WTC11 (cell line): ENCODE measurements around the gene CAMK1G. TPM values are rescaled to one million over a fixed set of nuclear protein-coding genes. Genes with fewer than 3 reads are reported as not detected.

Experiments used
- ATAC-seq: fragments of 200-7000 bp; cut with Tn5 transposase; 2 replicates; pipeline ENCODE4 v1.10.0; 2021; ENCODE audit warnings: mild to moderate bottlenecking, moderate library complexity
- CTCF ChIA-PET: fragments of 300-600 bp; sonication (Branson Sonifier 250); formaldehyde crosslinking; loops from one replicate; lab custom pipeline; 2021; ENCODE audit warnings: antibody characterized with exemption; lab: Charles Lee
- POLR2A ChIA-PET: fragments of 350-600 bp; sonication (Branson Sonifier 250); formaldehyde crosslinking; loops from one replicate; lab custom pipeline; 2021; ENCODE audit warnings: antibody characterized with exemption; lab: Charles Lee
- DNase-seq: peaks from one replicate; pipeline ENCODE4 v3.0.0; 2021; ENCODE audit warnings: low spot score
- H3K27ac Mint-ChIP-seq: 2 replicates; pipeline ENCODE4 v1.8.0; 2021; ENCODE audit warnings: mixed read lengths
- H3K27me3 Mint-ChIP-seq: 2 replicates; pipeline ENCODE4 v1.8.0; 2021; ENCODE audit warnings: low read depth, mild to moderate bottlenecking, moderate library complexity, mixed read lengths
- H3K36me3 Mint-ChIP-seq: 2 replicates; pipeline ENCODE4 v1.8.0; 2021; ENCODE audit warnings: mixed read lengths
- H3K4me1 Mint-ChIP-seq: 2 replicates; pipeline ENCODE4 v1.8.0; 2022; ENCODE audit warnings: mixed read lengths
- H3K4me3 Mint-ChIP-seq: 2 replicates; pipeline ENCODE4 v1.8.0; 2021; ENCODE audit warnings: mild to moderate bottlenecking, moderate library complexity, mixed read lengths
- H3K9me3 Mint-ChIP-seq: 2 replicates; pipeline ENCODE4 v1.8.0; 2021; ENCODE audit warnings: mixed read lengths
- ATF1 ChIP-seq: sonication (generic); formaldehyde crosslinking; IDR thresholded peaks from 2 replicates; pipeline ENCODE4 v1.8.1; 2023; ENCODE audit warnings: mild to moderate bottlenecking, moderate library complexity, missing genetic modification reagents
- FOXP1 ChIP-seq: sonication (generic); formaldehyde crosslinking; IDR thresholded peaks from 2 replicates; pipeline ENCODE4 v1.8.0; 2022; ENCODE audit warnings: missing genetic modification reagents, mild to moderate bottlenecking, moderate library complexity, borderline replicate concordance
- KAT7 ChIP-seq: sonication (generic); formaldehyde crosslinking; IDR thresholded peaks from 2 replicates; pipeline ENCODE4 v1.8.1; 2023; ENCODE audit warnings: missing genetic modification reagents, mild to moderate bottlenecking, borderline replicate concordance
- NFE2L1 ChIP-seq: sonication (generic); formaldehyde crosslinking; IDR thresholded peaks from 2 replicates; pipeline ENCODE4 v1.8.1; 2023; ENCODE audit warnings: missing genetic modification reagents
- NFYB ChIP-seq: sonication (generic); formaldehyde crosslinking; conservative IDR thresholded peaks from 2 replicates; pipeline ENCODE4 v1.8.0; 2022; ENCODE audit warnings: low read depth, missing genetic modification reagents
- PRRX2 ChIP-seq: fragments of 250-450 bp; sonication (Bioruptor Pico); IDR thresholded peaks from 2 replicates; pipeline ENCODE4 v1.8.0; 2021; ENCODE audit warnings: mild to moderate bottlenecking
- ZBTB21 ChIP-seq: sonication (generic); formaldehyde crosslinking; IDR thresholded peaks from 2 replicates; pipeline ENCODE4 v1.8.1; 2023; ENCODE audit warnings: mild to moderate bottlenecking, missing genetic modification reagents, borderline replicate concordance
- ZNF317 ChIP-seq: sonication (generic); formaldehyde crosslinking; IDR thresholded peaks from 2 replicates; pipeline ENCODE4 v1.8.1; 2023; ENCODE audit warnings: low read depth, mild to moderate bottlenecking, moderate library complexity, missing genetic modification reagents, borderline replicate concordance
- ZNF423 ChIP-seq: fragments of 250-450 bp; sonication (Bioruptor Pico); IDR thresholded peaks from 2 replicates; pipeline ENCODE4 v2.1.2; 2022; ENCODE audit warnings: mild to moderate bottlenecking, moderate library complexity
- total RNA-seq: library from RNA; stranded (reverse); gene quantifications from 3 replicates; pipeline ENCODE4 v1.2.3, GENCODE V29; 2021
- TF ChIP-seq, protein P1 (sequence below): sonication (generic); formaldehyde crosslinking; IDR thresholded peaks from 2 replicates; pipeline ENCODE4 v1.8.0; 2023; ENCODE audit warnings: mild to moderate bottlenecking, missing genetic modification reagents
- TF ChIP-seq, protein P2 (sequence below): fragments of 250-450 bp; sonication (Bioruptor Pico); IDR thresholded peaks from 2 replicates; pipeline ENCODE4 v1.9.0; 2021; ENCODE audit warnings: mild to moderate bottlenecking, borderline replicate concordance
- TF ChIP-seq, protein P3 (sequence below): sonication (generic); formaldehyde crosslinking; conservative IDR thresholded peaks from 2 replicates; pipeline ENCODE4 v1.8.1; 2022; ENCODE audit warnings: mild to moderate bottlenecking, missing genetic modification reagents
- TF ChIP-seq, protein P4 (sequence below): sonication (generic); formaldehyde crosslinking; IDR thresholded peaks from 2 replicates; pipeline ENCODE4 v1.8.1; 2023; ENCODE audit warnings: mild to moderate bottlenecking, missing genetic modification reagents
- TF ChIP-seq, protein P5 (sequence below): sonication (generic); formaldehyde crosslinking; IDR thresholded peaks from 2 replicates; pipeline ENCODE4 v1.8.0; 2023; ENCODE audit warnings: missing genetic modification reagents, mild to moderate bottlenecking, borderline replicate concordance

CAMK1G gene
- total RNA-seq, 1 experiment from 2014 or later: 0.28 TPM

DNA sequence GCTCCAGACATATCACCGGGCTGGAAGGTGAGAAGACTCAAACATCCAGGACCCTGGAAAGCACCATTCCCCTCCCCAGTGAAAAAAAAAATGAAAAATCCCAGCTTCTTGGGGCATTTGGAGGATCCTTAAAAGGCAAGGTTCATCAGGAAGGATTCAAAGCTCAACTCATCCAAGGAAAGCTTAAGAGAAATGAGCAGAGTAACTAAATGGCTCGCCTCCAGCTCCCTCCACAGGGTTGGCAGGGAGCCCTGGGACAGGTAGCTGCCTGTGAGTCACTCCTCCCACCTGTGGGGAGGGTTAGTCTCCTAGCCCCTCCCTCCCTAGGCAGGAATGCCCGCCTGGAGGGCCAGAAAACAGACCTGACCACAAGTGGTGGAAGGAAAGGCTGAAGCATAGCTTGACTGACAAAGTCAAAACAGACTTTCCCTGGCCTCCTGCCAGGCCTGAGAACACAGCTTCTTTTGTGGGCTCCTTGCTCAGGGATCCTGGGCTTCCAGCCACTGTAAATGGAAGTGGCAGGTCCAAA is 69.4 kb downstream of the CAMK1G start:
- CTCF ChIA-PET: interaction anchor here (0.5 to 3.7 kb wide), 20 partner anchors 10 to 488 kb away, joined by 3 to 17 read pairs (median 6); partner anchors contain the start of genes CAMK1G and G0S2

DNA sequence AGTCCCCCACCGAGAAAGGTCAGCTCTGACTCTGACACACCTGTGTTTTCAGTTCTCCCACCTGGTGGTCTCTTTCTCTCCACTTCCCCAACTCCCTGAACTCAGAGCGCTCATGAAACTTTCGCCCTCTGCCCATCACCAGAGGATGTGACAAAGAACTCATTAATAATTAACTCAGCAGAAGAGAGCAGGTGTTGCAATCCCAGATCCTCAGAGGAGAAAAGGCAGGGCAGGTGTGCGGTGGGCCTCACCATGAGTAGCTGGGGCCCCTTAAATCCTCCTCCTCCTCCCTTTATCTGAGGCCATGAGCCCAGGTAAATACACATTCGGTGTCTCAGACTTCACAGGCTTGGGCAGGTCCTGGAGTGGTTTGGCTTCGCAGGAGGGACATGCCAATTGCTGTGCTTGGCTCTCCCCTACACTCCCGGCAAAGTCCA is 70.4 kb downstream of the CAMK1G start:
- CTCF ChIA-PET: interaction anchor here (0.6 to 3.7 kb wide), 11 partner anchors 20 to 105 kb away, joined by 3 to 17 read pairs (median 6); partner anchors contain the start of genes CAMK1G and G0S2
- Mint-ChIP-seq H3K9me3 (no peaks in the 10 kb centered on the region), H3K4me1 (peaks cover 28% of the 10 kb centered on the region), H3K27me3 (no peaks in the 10 kb centered on the region), H3K27ac (no peak overlapping the region)
- TF ChIP-seq KAT7 (CRISPR knock-in tag) (no peak), NFYB (CRISPR knock-in tag) (no peak), FOXP1 (CRISPR knock-in tag) (no peak), ATF1 (CRISPR knock-in tag) (no peak), NFE2L1 (CRISPR knock-in tag) (no peak), ZNF317 (no peak), ZBTB21 (CRISPR knock-in tag) (no peak), PRRX2 (CRISPR knock-in tag) (no peak)
- TF ChIP-seq, protein P1, sequence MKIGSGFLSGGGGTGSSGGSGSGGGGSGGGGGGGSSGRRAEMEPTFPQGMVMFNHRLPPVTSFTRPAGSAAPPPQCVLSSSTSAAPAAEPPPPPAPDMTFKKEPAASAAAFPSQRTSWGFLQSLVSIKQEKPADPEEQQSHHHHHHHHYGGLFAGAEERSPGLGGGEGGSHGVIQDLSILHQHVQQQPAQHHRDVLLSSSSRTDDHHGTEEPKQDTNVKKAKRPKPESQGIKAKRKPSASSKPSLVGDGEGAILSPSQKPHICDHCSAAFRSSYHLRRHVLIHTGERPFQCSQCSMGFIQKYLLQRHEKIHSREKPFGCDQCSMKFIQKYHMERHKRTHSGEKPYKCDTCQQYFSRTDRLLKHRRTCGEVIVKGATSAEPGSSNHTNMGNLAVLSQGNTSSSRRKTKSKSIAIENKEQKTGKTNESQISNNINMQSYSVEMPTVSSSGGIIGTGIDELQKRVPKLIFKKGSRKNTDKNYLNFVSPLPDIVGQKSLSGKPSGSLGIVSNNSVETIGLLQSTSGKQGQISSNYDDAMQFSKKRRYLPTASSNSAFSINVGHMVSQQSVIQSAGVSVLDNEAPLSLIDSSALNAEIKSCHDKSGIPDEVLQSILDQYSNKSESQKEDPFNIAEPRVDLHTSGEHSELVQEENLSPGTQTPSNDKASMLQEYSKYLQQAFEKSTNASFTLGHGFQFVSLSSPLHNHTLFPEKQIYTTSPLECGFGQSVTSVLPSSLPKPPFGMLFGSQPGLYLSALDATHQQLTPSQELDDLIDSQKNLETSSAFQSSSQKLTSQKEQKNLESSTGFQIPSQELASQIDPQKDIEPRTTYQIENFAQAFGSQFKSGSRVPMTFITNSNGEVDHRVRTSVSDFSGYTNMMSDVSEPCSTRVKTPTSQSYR (CRISPR knock-in tag): no peak
- TF ChIP-seq, protein P2, sequence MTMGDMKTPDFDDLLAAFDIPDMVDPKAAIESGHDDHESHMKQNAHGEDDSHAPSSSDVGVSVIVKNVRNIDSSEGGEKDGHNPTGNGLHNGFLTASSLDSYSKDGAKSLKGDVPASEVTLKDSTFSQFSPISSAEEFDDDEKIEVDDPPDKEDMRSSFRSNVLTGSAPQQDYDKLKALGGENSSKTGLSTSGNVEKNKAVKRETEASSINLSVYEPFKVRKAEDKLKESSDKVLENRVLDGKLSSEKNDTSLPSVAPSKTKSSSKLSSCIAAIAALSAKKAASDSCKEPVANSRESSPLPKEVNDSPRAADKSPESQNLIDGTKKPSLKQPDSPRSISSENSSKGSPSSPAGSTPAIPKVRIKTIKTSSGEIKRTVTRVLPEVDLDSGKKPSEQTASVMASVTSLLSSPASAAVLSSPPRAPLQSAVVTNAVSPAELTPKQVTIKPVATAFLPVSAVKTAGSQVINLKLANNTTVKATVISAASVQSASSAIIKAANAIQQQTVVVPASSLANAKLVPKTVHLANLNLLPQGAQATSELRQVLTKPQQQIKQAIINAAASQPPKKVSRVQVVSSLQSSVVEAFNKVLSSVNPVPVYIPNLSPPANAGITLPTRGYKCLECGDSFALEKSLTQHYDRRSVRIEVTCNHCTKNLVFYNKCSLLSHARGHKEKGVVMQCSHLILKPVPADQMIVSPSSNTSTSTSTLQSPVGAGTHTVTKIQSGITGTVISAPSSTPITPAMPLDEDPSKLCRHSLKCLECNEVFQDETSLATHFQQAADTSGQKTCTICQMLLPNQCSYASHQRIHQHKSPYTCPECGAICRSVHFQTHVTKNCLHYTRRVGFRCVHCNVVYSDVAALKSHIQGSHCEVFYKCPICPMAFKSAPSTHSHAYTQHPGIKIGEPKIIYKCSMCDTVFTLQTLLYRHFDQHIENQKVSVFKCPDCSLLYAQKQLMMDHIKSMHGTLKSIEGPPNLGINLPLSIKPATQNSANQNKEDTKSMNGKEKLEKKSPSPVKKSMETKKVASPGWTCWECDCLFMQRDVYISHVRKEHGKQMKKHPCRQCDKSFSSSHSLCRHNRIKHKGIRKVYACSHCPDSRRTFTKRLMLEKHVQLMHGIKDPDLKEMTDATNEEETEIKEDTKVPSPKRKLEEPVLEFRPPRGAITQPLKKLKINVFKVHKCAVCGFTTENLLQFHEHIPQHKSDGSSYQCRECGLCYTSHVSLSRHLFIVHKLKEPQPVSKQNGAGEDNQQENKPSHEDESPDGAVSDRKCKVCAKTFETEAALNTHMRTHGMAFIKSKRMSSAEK (CRISPR knock-in tag): no peak
- TF ChIP-seq, protein P3, sequence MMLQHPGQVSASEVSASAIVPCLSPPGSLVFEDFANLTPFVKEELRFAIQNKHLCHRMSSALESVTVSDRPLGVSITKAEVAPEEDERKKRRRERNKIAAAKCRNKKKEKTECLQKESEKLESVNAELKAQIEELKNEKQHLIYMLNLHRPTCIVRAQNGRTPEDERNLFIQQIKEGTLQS (CRISPR knock-in tag): no peak
- TF ChIP-seq, protein P4, sequence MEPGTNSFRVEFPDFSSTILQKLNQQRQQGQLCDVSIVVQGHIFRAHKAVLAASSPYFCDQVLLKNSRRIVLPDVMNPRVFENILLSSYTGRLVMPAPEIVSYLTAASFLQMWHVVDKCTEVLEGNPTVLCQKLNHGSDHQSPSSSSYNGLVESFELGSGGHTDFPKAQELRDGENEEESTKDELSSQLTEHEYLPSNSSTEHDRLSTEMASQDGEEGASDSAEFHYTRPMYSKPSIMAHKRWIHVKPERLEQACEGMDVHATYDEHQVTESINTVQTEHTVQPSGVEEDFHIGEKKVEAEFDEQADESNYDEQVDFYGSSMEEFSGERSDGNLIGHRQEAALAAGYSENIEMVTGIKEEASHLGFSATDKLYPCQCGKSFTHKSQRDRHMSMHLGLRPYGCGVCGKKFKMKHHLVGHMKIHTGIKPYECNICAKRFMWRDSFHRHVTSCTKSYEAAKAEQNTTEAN: no peak
- TF ChIP-seq, all 79 proteins: peak for 0
- POLR2A ChIA-PET: interaction anchor here (1.7 kb wide), 1 partner anchor 21 kb away, joined by 6 read pairs; the partner anchor contains the start of gene G0S2
- ATAC-seq: no peak
- Mint-ChIP-seq H3K4me3 (no peak overlapping the region), H3K36me3 (no peaks in the 10 kb centered on the region)
- DNase-seq: no peak

More for the DNA sequence above, 69.4 kb downstream of the CAMK1G start:
- Mint-ChIP-seq H3K9me3 (no peaks in the 10 kb centered on the region), H3K27me3 (no peaks in the 10 kb centered on the region), H3K4me1 (peaks cover 24% of the 10 kb centered on the region), H3K27ac (no peak overlapping the region), H3K36me3 (no peaks in the 10 kb centered on the region), H3K4me3 (no peak overlapping the region)
- ATAC-seq: peak; percentile 99
- TF ChIP-seq, protein P5, sequence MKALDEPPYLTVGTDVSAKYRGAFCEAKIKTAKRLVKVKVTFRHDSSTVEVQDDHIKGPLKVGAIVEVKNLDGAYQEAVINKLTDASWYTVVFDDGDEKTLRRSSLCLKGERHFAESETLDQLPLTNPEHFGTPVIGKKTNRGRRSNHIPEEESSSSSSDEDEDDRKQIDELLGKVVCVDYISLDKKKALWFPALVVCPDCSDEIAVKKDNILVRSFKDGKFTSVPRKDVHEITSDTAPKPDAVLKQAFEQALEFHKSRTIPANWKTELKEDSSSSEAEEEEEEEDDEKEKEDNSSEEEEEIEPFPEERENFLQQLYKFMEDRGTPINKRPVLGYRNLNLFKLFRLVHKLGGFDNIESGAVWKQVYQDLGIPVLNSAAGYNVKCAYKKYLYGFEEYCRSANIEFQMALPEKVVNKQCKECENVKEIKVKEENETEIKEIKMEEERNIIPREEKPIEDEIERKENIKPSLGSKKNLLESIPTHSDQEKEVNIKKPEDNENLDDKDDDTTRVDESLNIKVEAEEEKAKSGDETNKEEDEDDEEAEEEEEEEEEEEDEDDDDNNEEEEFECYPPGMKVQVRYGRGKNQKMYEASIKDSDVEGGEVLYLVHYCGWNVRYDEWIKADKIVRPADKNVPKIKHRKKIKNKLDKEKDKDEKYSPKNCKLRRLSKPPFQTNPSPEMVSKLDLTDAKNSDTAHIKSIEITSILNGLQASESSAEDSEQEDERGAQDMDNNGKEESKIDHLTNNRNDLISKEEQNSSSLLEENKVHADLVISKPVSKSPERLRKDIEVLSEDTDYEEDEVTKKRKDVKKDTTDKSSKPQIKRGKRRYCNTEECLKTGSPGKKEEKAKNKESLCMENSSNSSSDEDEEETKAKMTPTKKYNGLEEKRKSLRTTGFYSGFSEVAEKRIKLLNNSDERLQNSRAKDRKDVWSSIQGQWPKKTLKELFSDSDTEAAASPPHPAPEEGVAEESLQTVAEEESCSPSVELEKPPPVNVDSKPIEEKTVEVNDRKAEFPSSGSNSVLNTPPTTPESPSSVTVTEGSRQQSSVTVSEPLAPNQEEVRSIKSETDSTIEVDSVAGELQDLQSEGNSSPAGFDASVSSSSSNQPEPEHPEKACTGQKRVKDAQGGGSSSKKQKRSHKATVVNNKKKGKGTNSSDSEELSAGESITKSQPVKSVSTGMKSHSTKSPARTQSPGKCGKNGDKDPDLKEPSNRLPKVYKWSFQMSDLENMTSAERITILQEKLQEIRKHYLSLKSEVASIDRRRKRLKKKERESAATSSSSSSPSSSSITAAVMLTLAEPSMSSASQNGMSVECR: no peak
- peak; percentile 77 for TF ChIP-seq ZNF423 (CRISPR knock-in tag)
- POLR2A ChIA-PET: interaction anchor here (1.7 kb wide), 1 partner anchor 22 kb away, joined by 6 read pairs; the partner anchor contains the start of gene G0S2
- peak; percentile 72 for DNase-seq
